ENCODE data around the gene VPS41.

DNA sequence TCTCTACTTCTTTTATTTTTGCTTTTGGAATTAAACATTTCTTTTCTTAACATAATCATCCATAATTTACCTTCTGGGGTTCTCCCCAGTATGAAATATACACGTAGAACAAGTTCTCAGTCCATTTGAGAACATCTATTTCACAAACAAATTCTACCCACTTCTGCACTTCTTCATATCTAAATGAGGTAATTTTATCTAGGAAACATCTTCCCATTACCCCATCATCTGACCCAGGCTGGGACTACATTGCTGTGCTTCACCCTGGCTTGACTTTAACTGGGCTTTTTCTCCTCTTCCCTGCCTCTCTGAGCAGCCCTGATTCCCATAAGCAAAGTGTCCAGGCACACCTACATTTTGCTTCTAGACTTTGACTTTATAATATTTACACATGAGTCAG, 234.5 kb downstream of the VPS41 start:
- no peak for TF ChIP-seq POLR2A (IDR thresholded peaks at IDR 0.05; ENCODE audit: low read depth, low read length)
- no peak for TF ChIP-seq TAF1 (IDR thresholded peaks at IDR 0.05; ENCODE audit: borderline replicate concordance, low read depth, low read length)
- TF ChIP-seq POLR2AphosphoS5 (IDR thresholded peaks at IDR 0.05; ENCODE audit: low read depth, low read length), result no peak

Data from GM12892 (cell line).